ENCODE data around the gene CITED1. TPM values are rescaled to one million over a fixed set of nuclear protein-coding genes. Genes with fewer than 3 reads are reported as not detected.

CITED1 gene
- total and polyA plus RNA-seq, 7 experiments from 2014 or later: 1.5 TPM; not detected in 6

- intact Hi-C loops (cut with micrococcal nuclease): no loop called here
- peaks cover 0 to 4% (median 0%) of the 10 kb centered on the region in 7 donors for H3K4me1 Mint-ChIP-seq
- no peaks in the 10 kb centered on the region for H3K27me3 Mint-ChIP-seq
- DNase-seq (no peak), ATAC-seq (no peak)
- CTCF ChIA-PET: interaction anchor here (0.5 kb wide), 1 partner anchor 15 kb away, joined by 3 read pairs; the partner anchor contains the start of gene RPS4X
- no peaks in the 10 kb centered on the region for H3K9me3 ChIP-seq (ENCODE audit: control insufficient read depth in 2 of 3, low read length in 3 of 3)
- H3K27ac Mint-ChIP-seq: no peak overlapping the region
- H3K36me3 Mint-ChIP-seq: peaks cover 0 to 28% (median 3%) of the 10 kb centered on the region in 5 donors
- no peak overlapping the region for H3K4me3 Mint-ChIP-seq
- no peaks in the 10 kb centered on the region for H3K9me3 Mint-ChIP-seq
- no peaks in the 10 kb centered on the region for H3K27me3 ChIP-seq (ENCODE audit: control insufficient read depth in 2 of 2, insufficient read depth in 2 of 2, low read length in 2 of 2)
- H3K36me3 ChIP-seq (ENCODE audit: control insufficient read depth in 2 of 3, insufficient read depth in 3 of 3, low read length in 3 of 3): peaks cover 0 to 1% (median 0%) of the 10 kb centered on the region in 3 experiments
- no peak overlapping the region for H3K4me3 ChIP-seq (ENCODE audit: low read length)
- POLR2A ChIA-PET: no interaction called here
- H3K4me1 ChIP-seq (ENCODE audit: control insufficient read depth in 2 of 2, insufficient read depth in 2 of 2, low read length in 2 of 2): no peaks in the 10 kb centered on the region
- H3K27ac ChIP-seq (ENCODE audit: low read depth, low read length): no peak overlapping the region
Observed at GRCh38 chrX:72262077-72262476, 43.6 kb downstream of the CITED1 start.

GRCh38 chrX:72260448-72260847, 45.3 kb downstream of the CITED1 start:
- CTCF ChIA-PET: no interaction called here
- Histone ChIP-seq H3K4me3 (ENCODE audit: low read length) (no peak overlapping the region), H3K9me3 (ENCODE audit: control insufficient read depth in 2 of 3, low read length in 3 of 3) (no peaks in the 10 kb centered on the region), H3K36me3 (ENCODE audit: control insufficient read depth in 2 of 3, insufficient read depth in 3 of 3, low read length in 3 of 3) (no peaks in the 10 kb centered on the region), H3K27ac (ENCODE audit: low read depth, low read length) (no peak overlapping the region), H3K4me1 (ENCODE audit: control insufficient read depth in 2 of 2, insufficient read depth in 2 of 2, low read length in 2 of 2) (no peaks in the 10 kb centered on the region), H3K27me3 (ENCODE audit: control insufficient read depth in 2 of 2, insufficient read depth in 2 of 2, low read length in 2 of 2) (no peaks in the 10 kb centered on the region)
- H3K4me3 Mint-ChIP-seq: no peak overlapping the region
- no peak for DNase-seq
- POLR2A ChIA-PET: no interaction called here
- H3K9me3 Mint-ChIP-seq: no peaks in the 10 kb centered on the region
- ATAC-seq: no peak
- peaks cover 0 to 30% (median 3%) of the 10 kb centered on the region in 5 donors for H3K36me3 Mint-ChIP-seq
- peaks cover 0 to 3% (median 0%) of the 10 kb centered on the region in 7 donors for H3K4me1 Mint-ChIP-seq
- no peak overlapping the region for H3K27ac Mint-ChIP-seq
- intact Hi-C loops (cut with micrococcal nuclease): no loop called here
- H3K27me3 Mint-ChIP-seq: peaks cover 0 to 10% (median 5%) of the 10 kb centered on the region in 5 donors

GRCh38 chrX:72258174-72258573, 47.5 kb downstream of the CITED1 start:
- no peaks in the 10 kb centered on the region for H3K36me3 ChIP-seq (ENCODE audit: control insufficient read depth in 2 of 3, insufficient read depth in 3 of 3, low read length in 3 of 3)
- ChIA-PET POLR2A (no interaction called here), CTCF (no interaction called here)
- intact Hi-C loops (cut with micrococcal nuclease): no loop called here
- Mint-ChIP-seq H3K4me1 (peaks cover 0 to 6% (median 0%) of the 10 kb centered on the region in 7 donors), H3K27me3 (peaks cover 11 to 23% (median 18%) of the 10 kb centered on the region in 5 donors), H3K9me3 (no peaks in the 10 kb centered on the region), H3K27ac (no peak overlapping the region), H3K36me3 (peaks cover 0 to 31% (median 3%) of the 10 kb centered on the region in 5 donors), H3K4me3 (no peak overlapping the region)
- no peak overlapping the region for H3K27ac ChIP-seq (ENCODE audit: low read depth, low read length)
- no peaks in the 10 kb centered on the region for H3K9me3 ChIP-seq (ENCODE audit: control insufficient read depth in 2 of 3, low read length in 3 of 3)
- H3K4me3 ChIP-seq (ENCODE audit: low read length): no peak overlapping the region
- DNase-seq (no peak), ATAC-seq (no peak)
- H3K27me3 ChIP-seq (ENCODE audit: control insufficient read depth in 2 of 2, insufficient read depth in 2 of 2, low read length in 2 of 2): no peaks in the 10 kb centered on the region
- no peaks in the 10 kb centered on the region for H3K4me1 ChIP-seq (ENCODE audit: control insufficient read depth in 2 of 2, insufficient read depth in 2 of 2, low read length in 2 of 2)

GRCh38 chrX:72255864-72256263, 49.9 kb downstream of the CITED1 start:
- Mint-ChIP-seq H3K9me3 (peaks cover 0 to 1% (median 0%) of the 10 kb centered on the region in 11 donors), H3K27ac (no peak overlapping the region), H3K4me3 (no peak overlapping the region), H3K36me3 (peaks cover 0 to 31% (median 3%) of the 10 kb centered on the region in 5 donors), H3K27me3 (peaks cover 16 to 32% (median 22%) of the 10 kb centered on the region in 5 donors), H3K4me1 (peaks cover 0 to 6% (median 0%) of the 10 kb centered on the region in 7 donors)
- H3K27me3 ChIP-seq (ENCODE audit: control insufficient read depth in 2 of 2, insufficient read depth in 2 of 2, low read length in 2 of 2): no peaks in the 10 kb centered on the region
- no peaks in the 10 kb centered on the region for H3K36me3 ChIP-seq (ENCODE audit: control insufficient read depth in 2 of 3, insufficient read depth in 3 of 3, low read length in 3 of 3)
- no peak overlapping the region for H3K4me3 ChIP-seq (ENCODE audit: low read length)
- intact Hi-C loops (cut with micrococcal nuclease): no loop called here
- ATAC-seq: no peak
- no peak for DNase-seq
- H3K4me1 ChIP-seq (ENCODE audit: control insufficient read depth in 2 of 2, insufficient read depth in 2 of 2, low read length in 2 of 2): no peaks in the 10 kb centered on the region
- ChIA-PET CTCF (no interaction called here), POLR2A (no interaction called here)
- H3K9me3 ChIP-seq (ENCODE audit: control insufficient read depth in 2 of 3, low read length in 3 of 3): no peaks in the 10 kb centered on the region
- no peak overlapping the region for H3K27ac ChIP-seq (ENCODE audit: low read depth, low read length)

- Histone ChIP-seq H3K4me3 (ENCODE audit: low read length) (no peak overlapping the region), H3K27ac (ENCODE audit: low read depth, low read length) (no peak overlapping the region), H3K9me3 (ENCODE audit: control insufficient read depth in 2 of 3, low read length in 3 of 3) (no peaks in the 10 kb centered on the region), H3K36me3 (ENCODE audit: control insufficient read depth in 2 of 3, insufficient read depth in 3 of 3, low read length in 3 of 3) (no peaks in the 10 kb centered on the region), H3K4me1 (ENCODE audit: control insufficient read depth in 2 of 2, insufficient read depth in 2 of 2, low read length in 2 of 2) (no peaks in the 10 kb centered on the region), H3K27me3 (ENCODE audit: control insufficient read depth in 2 of 2, insufficient read depth in 2 of 2, low read length in 2 of 2) (no peaks in the 10 kb centered on the region)
- Mint-ChIP-seq H3K4me1 (peaks cover 0 to 6% (median 0%) of the 10 kb centered on the region in 7 donors), H3K27ac (no peak overlapping the region), H3K4me3 (peak overlapping the region in 2 of 10 donors; percentile 29 to 35), H3K36me3 (peaks cover 0 to 28% (median under 1%) of the 10 kb centered on the region in 5 donors), H3K9me3 (peaks cover 0 to 1% (median 0%) of the 10 kb centered on the region in 11 donors), H3K27me3 (peaks cover 16 to 32% (median 22%) of the 10 kb centered on the region in 5 donors)
- ChIA-PET CTCF (no interaction called here), POLR2A (no interaction called here)
- intact Hi-C loops (cut with micrococcal nuclease): no loop called here
- no peak for DNase-seq
- ATAC-seq: no peak
Observed at GRCh38 chrX:72255445-72255844, 50.3 kb downstream of the CITED1 start.

- intact Hi-C loops (cut with micrococcal nuclease): no loop called here
- peaks cover 0 to 27% (median 0%) of the 10 kb centered on the region in 5 donors for H3K36me3 Mint-ChIP-seq
- peaks cover 0 to 1% (median 0%) of the 10 kb centered on the region in 11 donors for H3K9me3 Mint-ChIP-seq
- ChIA-PET POLR2A (no interaction called here), CTCF (no interaction called here)
- peaks cover 16 to 32% (median 22%) of the 10 kb centered on the region in 5 donors for H3K27me3 Mint-ChIP-seq
- DNase-seq: no peak
- no peak overlapping the region for H3K27ac Mint-ChIP-seq
- no peak overlapping the region for H3K27ac ChIP-seq (ENCODE audit: low read depth, low read length)
- H3K4me1 ChIP-seq (ENCODE audit: control insufficient read depth in 2 of 2, insufficient read depth in 2 of 2, low read length in 2 of 2): no peaks in the 10 kb centered on the region
- peaks cover 0 to 6% (median 0%) of the 10 kb centered on the region in 7 donors for H3K4me1 Mint-ChIP-seq
- H3K4me3 ChIP-seq (ENCODE audit: low read length): no peak overlapping the region
- ATAC-seq: no peak
- H3K4me3 Mint-ChIP-seq: no peak overlapping the region
- no peaks in the 10 kb centered on the region for H3K36me3 ChIP-seq (ENCODE audit: control insufficient read depth in 2 of 3, insufficient read depth in 3 of 3, low read length in 3 of 3)
- H3K9me3 ChIP-seq (ENCODE audit: control insufficient read depth in 2 of 3, low read length in 3 of 3): no peaks in the 10 kb centered on the region
- no peaks in the 10 kb centered on the region for H3K27me3 ChIP-seq (ENCODE audit: control insufficient read depth in 2 of 2, insufficient read depth in 2 of 2, low read length in 2 of 2)
Observed at GRCh38 chrX:72254816-72255215, 50.9 kb downstream of the CITED1 start.

- POLR2A ChIA-PET: no interaction called here
Observed at GRCh38 chrX:72253686-72254085, 52.0 kb downstream of the CITED1 start.

More at GRCh38 chrX:72253686-72254085, 52.0 kb downstream of the CITED1 start:
- CTCF ChIA-PET: no interaction called here
- H3K4me3 Mint-ChIP-seq: no peak overlapping the region
- no peaks in the 10 kb centered on the region for H3K36me3 ChIP-seq (ENCODE audit: control insufficient read depth in 2 of 3, insufficient read depth in 3 of 3, low read length in 3 of 3)
- H3K36me3 Mint-ChIP-seq: peaks cover 0 to 27% (median 0%) of the 10 kb centered on the region in 5 donors
- H3K4me1 ChIP-seq (ENCODE audit: control insufficient read depth in 2 of 2, insufficient read depth in 2 of 2, low read length in 2 of 2): no peaks in the 10 kb centered on the region
- no peak for DNase-seq
- ATAC-seq: no peak
- intact Hi-C loops (cut with micrococcal nuclease): no loop called here
- H3K9me3 Mint-ChIP-seq: peaks cover 0 to 1% (median 0%) of the 10 kb centered on the region in 11 donors
- no peak overlapping the region for H3K4me3 ChIP-seq (ENCODE audit: low read length)
- peaks cover 0 to 6% (median 0%) of the 10 kb centered on the region in 7 donors for H3K4me1 Mint-ChIP-seq
- H3K27ac Mint-ChIP-seq: no peak overlapping the region
- H3K27me3 Mint-ChIP-seq: peaks cover 16 to 32% (median 22%) of the 10 kb centered on the region in 5 donors
- H3K27ac ChIP-seq (ENCODE audit: low read depth, low read length): no peak overlapping the region
- no peaks in the 10 kb centered on the region for H3K9me3 ChIP-seq (ENCODE audit: control insufficient read depth in 2 of 3, low read length in 3 of 3)
- no peaks in the 10 kb centered on the region for H3K27me3 ChIP-seq (ENCODE audit: control insufficient read depth in 2 of 2, insufficient read depth in 2 of 2, low read length in 2 of 2)
